Measurements from ENCODE around the gene NTF3. TPM values are rescaled to one million over a fixed set of nuclear protein-coding genes. Genes with fewer than 3 reads are reported as not detected.

Gene NTF3
- polyA plus RNA-seq, 3 donors: not detected

DNA sequence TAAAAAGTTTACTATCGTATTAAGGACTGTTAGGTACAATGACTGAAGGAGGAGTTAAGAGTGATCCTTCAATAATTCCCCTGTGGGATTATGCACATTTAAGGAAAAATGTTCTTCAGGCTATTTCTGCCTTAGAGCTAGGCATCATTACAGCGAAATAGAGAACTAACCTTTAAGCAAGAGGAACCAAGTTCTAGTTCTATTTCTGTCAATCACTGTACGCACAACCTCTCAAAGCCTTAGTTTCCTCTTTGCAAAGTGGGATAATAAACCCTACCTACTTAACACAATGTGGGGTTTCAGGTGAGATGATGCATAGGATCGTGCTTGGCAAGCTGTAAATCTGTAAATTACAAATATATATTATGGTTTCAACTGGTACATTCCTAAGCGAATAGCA lies 15.4 kb downstream of the NTF3 start:
- intact Hi-C loops (cut with micrococcal nuclease): no loop called here
- no peak overlapping the region for H3K27ac Mint-ChIP-seq
- Histone ChIP-seq H3K27ac (ENCODE audit: low read depth in 1 of 2, low read length in 2 of 2) (no peak overlapping the region), H3K36me3 (replicated peaks in 1 of 2; ENCODE audit: control insufficient read depth in 1 of 2, insufficient read depth in 2 of 2, low read length in 2 of 2) (no peaks in the 10 kb centered on the region), H3K9ac (ENCODE audit: insufficient read depth, low read length, poor library complexity, severe bottlenecking) (no peak overlapping the region), H3K4me1 (ENCODE audit: control insufficient read depth in 1 of 2, insufficient read depth in 2 of 2, low read length in 2 of 2) (peaks cover 0 to 2% of the 10 kb centered on the region in 2 donors), H2AFZ (ENCODE audit: insufficient read depth, low read depth, low read length, poor library complexity, severe bottlenecking) (no peak overlapping the region), H3K4me3 (replicated peaks in 1 of 3; ENCODE audit: low read depth in 2 of 3, low read length in 3 of 3) (no peak overlapping the region), H3K4me2 (replicated peaks; ENCODE audit: extremely low read depth, low read length, poor library complexity, severe bottlenecking) (no peak overlapping the region), H3K79me2 (ENCODE audit: insufficient read depth, low read length) (no peaks in the 10 kb centered on the region), H3K9me3 (replicated peaks in 1 of 2; ENCODE audit: control insufficient read depth in 1 of 2, insufficient read depth in 1 of 2, low read length in 2 of 2) (no peaks in the 10 kb centered on the region), H4K20me1 (ENCODE audit: insufficient read depth, low read length) (no peaks in the 10 kb centered on the region), H3K27me3 (ENCODE audit: control insufficient read depth in 2 of 2, insufficient read depth in 2 of 2, low read length in 2 of 2) (peaks cover 14 to 20% of the 10 kb centered on the region in 2 donors)
- H3K4me3 Mint-ChIP-seq: no peak overlapping the region
- peaks cover 15 to 35% (median 22%) of the 10 kb centered on the region in 3 donors for H3K27me3 Mint-ChIP-seq (ENCODE audit: low read depth in 3 of 3)
- no peaks in the 10 kb centered on the region for H3K9me3 Mint-ChIP-seq
- peak in 1 of 3 donors; percentile 1 for DNase-seq
- 100% methylated on average over 1 of the region's 5 CpGs for WGBS (ENCODE audit: insufficient coverage)
- no peaks in the 10 kb centered on the region for H3K36me3 Mint-ChIP-seq
- TF ChIP-seq CTCF (IDR thresholded peaks at IDR 0.05): no peak
- peaks cover 8% of the 10 kb centered on the region for H3K4me1 Mint-ChIP-seq

GRCh38 chr12:5451251-5451650 lies 19.3 kb downstream of the NTF3 start:
- H3K9me3 ChIP-seq (replicated peaks in 1 of 2; ENCODE audit: control insufficient read depth in 1 of 2, insufficient read depth in 1 of 2, low read length in 2 of 2): no peaks in the 10 kb centered on the region
- H2AFZ ChIP-seq (ENCODE audit: insufficient read depth, low read depth, low read length, poor library complexity, severe bottlenecking): no peak overlapping the region
- DNase-seq: no peak
- no peak overlapping the region for H3K4me2 ChIP-seq (replicated peaks; ENCODE audit: extremely low read depth, low read length, poor library complexity, severe bottlenecking)
- peaks cover 10 to 15% of the 10 kb centered on the region in 2 donors for H3K27me3 ChIP-seq (ENCODE audit: control insufficient read depth in 2 of 2, insufficient read depth in 2 of 2, low read length in 2 of 2)
- H3K9me3 Mint-ChIP-seq: no peaks in the 10 kb centered on the region
- no peaks in the 10 kb centered on the region for H3K36me3 Mint-ChIP-seq
- no peaks in the 10 kb centered on the region for H3K36me3 ChIP-seq (replicated peaks in 1 of 2; ENCODE audit: control insufficient read depth in 1 of 2, insufficient read depth in 2 of 2, low read length in 2 of 2)
- H3K27ac ChIP-seq (ENCODE audit: low read depth in 1 of 2, low read length in 2 of 2): no peak overlapping the region
- intact Hi-C loops (cut with micrococcal nuclease): no loop called here
- no CpG with 5 or more reads among the region's 1 CpG for WGBS (ENCODE audit: insufficient coverage)
- H3K4me3 Mint-ChIP-seq: no peak overlapping the region
- peaks cover 0 to 2% of the 10 kb centered on the region in 2 donors for H3K4me1 ChIP-seq (ENCODE audit: control insufficient read depth in 1 of 2, insufficient read depth in 2 of 2, low read length in 2 of 2)
- H3K79me2 ChIP-seq (ENCODE audit: insufficient read depth, low read length): no peaks in the 10 kb centered on the region
- H3K27ac Mint-ChIP-seq: no peak overlapping the region
- peaks cover 8% of the 10 kb centered on the region for H3K4me1 Mint-ChIP-seq
- H3K4me3 ChIP-seq (replicated peaks in 1 of 3; ENCODE audit: low read depth in 2 of 3, low read length in 3 of 3): no peak overlapping the region
- H3K9ac ChIP-seq (ENCODE audit: insufficient read depth, low read length, poor library complexity, severe bottlenecking): no peak overlapping the region
- TF ChIP-seq CTCF (IDR thresholded peaks at IDR 0.05): no peak
- no peaks in the 10 kb centered on the region for H4K20me1 ChIP-seq (ENCODE audit: insufficient read depth, low read length)
- H3K27me3 Mint-ChIP-seq (ENCODE audit: low read depth in 3 of 3): peaks cover 13 to 23% (median 19%) of the 10 kb centered on the region in 3 donors

Data from CD14-positive monocyte (primary cell).